Measurements from ENCODE around the gene RAPGEF1. TPM values are rescaled to one million over a fixed set of nuclear protein-coding genes. Genes with fewer than 3 reads are reported as not detected.

RAPGEF1 gene
- total and polyA plus RNA-seq, 2 experiments from 2014 or later, result 26.2 to 29.7 TPM

DNA sequence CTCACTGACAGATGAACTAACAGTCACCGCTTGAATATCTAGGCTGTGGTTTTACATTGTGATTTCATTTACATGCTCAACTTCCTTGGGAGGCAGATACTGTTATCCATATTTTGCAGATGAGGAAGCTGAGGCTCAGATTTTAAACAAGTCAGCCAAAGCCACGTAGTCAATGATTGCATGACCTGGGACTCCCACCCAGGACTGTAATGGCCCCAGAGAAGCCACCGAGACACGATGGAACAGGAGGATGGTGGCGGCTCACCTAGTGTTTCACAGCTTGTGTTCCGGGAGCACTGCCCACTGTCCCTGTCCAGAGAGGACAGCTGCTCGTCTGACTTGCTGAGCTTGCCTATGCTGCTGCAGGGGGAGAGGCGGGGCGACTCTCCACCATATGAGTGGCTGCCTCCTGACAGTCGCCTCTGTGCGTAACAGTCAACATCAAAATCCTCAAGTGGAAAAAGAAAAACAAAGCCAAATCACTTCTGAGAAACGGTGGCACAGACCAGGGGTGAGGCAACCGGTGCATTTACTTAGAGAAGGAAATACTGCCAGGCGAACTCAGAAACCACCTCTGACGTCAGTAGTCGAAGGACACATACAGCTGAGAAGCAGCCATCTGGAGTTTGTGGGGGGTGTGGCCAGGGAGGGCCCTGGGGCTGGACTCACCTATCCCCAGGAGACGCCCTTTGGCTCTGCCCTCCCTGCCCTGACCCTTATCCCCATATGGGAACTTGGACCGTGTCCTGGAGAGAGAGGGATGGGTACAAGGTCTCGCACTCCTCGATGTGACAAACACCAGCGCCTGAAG lies 112.0 kb downstream of the RAPGEF1 start:
- H3K4me3 ChIP-seq, result no peak overlapping the region
- H3K4me1 ChIP-seq (ENCODE audit: insufficient read depth), result no peaks in the 10 kb centered on the region
- 93% methylated on average over 20 of the region's 21 CpGs for WGBS (ENCODE audit: low lambda C conversion rate, missing lambda C conversion rate)
- H3K36me3 ChIP-seq (replicated peaks; ENCODE audit: insufficient read depth, low read depth), result no peaks in the 10 kb centered on the region
- no peak overlapping the region for H3K27ac ChIP-seq
- H3K9me2 ChIP-seq (replicated peaks; ENCODE audit: insufficient read depth), result no peaks in the 10 kb centered on the region
- no peak overlapping the region for H2AFZ ChIP-seq
- no peaks in the 10 kb centered on the region for H3K9me3 ChIP-seq (ENCODE audit: low read depth)
- peaks cover 5% of the 10 kb centered on the region for H3K79me2 ChIP-seq
- TF ChIP-seq EZH2phosphoT487 (IDR thresholded peaks at IDR 0.05; ENCODE audit: low read depth, severe bottlenecking, unreplicated experiment), result no peak
- TF ChIP-seq EZH2 (IDR thresholded peaks at IDR 0.05; ENCODE audit: borderline replicate concordance), result no peak
- TF ChIP-seq, protein P1, sequence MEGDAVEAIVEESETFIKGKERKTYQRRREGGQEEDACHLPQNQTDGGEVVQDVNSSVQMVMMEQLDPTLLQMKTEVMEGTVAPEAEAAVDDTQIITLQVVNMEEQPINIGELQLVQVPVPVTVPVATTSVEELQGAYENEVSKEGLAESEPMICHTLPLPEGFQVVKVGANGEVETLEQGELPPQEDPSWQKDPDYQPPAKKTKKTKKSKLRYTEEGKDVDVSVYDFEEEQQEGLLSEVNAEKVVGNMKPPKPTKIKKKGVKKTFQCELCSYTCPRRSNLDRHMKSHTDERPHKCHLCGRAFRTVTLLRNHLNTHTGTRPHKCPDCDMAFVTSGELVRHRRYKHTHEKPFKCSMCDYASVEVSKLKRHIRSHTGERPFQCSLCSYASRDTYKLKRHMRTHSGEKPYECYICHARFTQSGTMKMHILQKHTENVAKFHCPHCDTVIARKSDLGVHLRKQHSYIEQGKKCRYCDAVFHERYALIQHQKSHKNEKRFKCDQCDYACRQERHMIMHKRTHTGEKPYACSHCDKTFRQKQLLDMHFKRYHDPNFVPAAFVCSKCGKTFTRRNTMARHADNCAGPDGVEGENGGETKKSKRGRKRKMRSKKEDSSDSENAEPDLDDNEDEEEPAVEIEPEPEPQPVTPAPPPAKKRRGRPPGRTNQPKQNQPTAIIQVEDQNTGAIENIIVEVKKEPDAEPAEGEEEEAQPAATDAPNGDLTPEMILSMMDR (IDR thresholded peaks at IDR 0.05; ENCODE audit: poor library complexity), result no peak
- no peaks in the 10 kb centered on the region for H4K20me1 ChIP-seq (ENCODE audit: insufficient read depth, poor library complexity, severe bottlenecking)
- H3K27me3 ChIP-seq, result no peaks in the 10 kb centered on the region
- no peak overlapping the region for H3K4me2 ChIP-seq
- no peak for DNase-seq (ENCODE audit: low spot score)

DNA sequence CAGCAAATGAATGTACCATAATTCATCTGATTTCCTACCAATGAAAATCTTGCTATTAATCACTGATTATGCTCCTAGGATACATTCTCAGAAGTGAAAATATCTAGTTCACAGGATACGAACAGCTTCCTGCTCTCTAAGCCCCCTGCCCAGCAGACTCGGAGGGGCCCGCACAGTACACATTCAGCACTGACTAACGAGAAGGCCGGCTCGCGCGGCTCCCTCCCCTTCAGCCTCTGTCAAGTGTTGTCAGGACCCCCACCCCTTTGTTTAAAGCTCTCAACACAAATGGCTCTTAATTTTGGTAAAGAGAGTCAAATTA lies 112.6 kb downstream of the RAPGEF1 start:
- no peaks in the 10 kb centered on the region for H3K36me3 ChIP-seq (replicated peaks; ENCODE audit: insufficient read depth, low read depth)
- 93% methylated on average over 8 of the region's 8 CpGs for WGBS (ENCODE audit: low lambda C conversion rate, missing lambda C conversion rate)
- H3K4me1 ChIP-seq (ENCODE audit: insufficient read depth), result no peaks in the 10 kb centered on the region

DNA sequence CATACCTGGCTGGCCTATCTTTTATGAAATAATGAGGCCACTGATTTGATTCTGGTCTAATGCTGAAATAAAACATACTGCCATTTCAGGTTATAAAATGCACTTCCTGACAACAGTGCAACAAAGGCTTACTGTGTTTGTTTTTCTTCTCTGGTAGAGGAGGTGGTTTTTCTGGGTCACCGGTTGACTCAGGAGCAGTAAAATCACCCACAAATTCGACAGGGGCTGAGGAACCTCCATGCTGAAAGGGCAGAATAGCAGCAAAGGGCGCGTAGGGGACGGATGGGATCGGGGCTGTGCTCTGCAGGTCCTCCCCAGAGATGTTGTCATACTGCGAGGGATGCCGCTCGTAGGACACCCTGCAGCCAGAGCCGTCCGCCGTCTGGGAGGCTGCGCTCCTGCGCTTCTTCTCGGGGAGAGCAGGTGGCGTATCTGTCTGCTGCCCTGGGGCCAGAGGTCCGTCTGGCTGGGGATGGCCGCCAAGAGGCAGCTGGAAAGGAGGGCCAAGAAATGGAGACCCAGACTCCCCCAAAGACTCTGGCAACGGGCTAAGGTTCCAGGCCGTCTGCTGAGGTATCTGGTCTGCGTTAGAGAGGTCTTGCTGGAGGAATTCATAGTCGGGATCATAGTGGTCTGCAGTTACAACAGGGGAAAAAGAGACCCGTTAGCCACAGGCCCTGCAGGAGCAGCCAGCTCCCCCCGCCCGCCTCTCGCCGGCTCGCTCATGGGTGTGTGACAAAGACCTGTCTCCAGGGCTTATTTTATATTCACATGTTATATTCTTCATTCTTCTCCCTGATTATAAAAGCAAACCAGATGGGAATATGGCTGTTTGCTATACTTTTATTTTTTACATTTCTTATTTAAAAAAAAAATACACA lies 113.8 kb downstream of the RAPGEF1 start:
- no peak overlapping the region for H3K4me3 ChIP-seq
- H3K9me2 ChIP-seq (replicated peaks; ENCODE audit: insufficient read depth), result no peaks in the 10 kb centered on the region
- H3K27me3 ChIP-seq, result no peaks in the 10 kb centered on the region
- no peaks in the 10 kb centered on the region for H3K4me1 ChIP-seq (ENCODE audit: insufficient read depth)
- H3K79me2 ChIP-seq, result no peaks in the 10 kb centered on the region
- no peak for DNase-seq (ENCODE audit: low spot score)
- 87% methylated on average over 28 of the region's 28 CpGs for WGBS (ENCODE audit: low lambda C conversion rate, missing lambda C conversion rate)
- no peak overlapping the region for H2AFZ ChIP-seq
- no peaks in the 10 kb centered on the region for H4K20me1 ChIP-seq (ENCODE audit: insufficient read depth, poor library complexity, severe bottlenecking)
- H3K4me2 ChIP-seq, result no peak overlapping the region
- TF ChIP-seq EZH2 (IDR thresholded peaks at IDR 0.05; ENCODE audit: borderline replicate concordance), result no peak
- TF ChIP-seq, protein P1 (IDR thresholded peaks at IDR 0.05; ENCODE audit: poor library complexity), result no peak
- TF ChIP-seq EZH2phosphoT487 (IDR thresholded peaks at IDR 0.05; ENCODE audit: low read depth, severe bottlenecking, unreplicated experiment), result no peak
- H3K36me3 ChIP-seq (replicated peaks; ENCODE audit: insufficient read depth, low read depth), result no peaks in the 10 kb centered on the region
- H3K9me3 ChIP-seq (ENCODE audit: low read depth), result no peaks in the 10 kb centered on the region
- no peak overlapping the region for H3K27ac ChIP-seq

More for the DNA sequence above, 112.6 kb downstream of the RAPGEF1 start:
- Histone ChIP-seq H3K9me3 (ENCODE audit: low read depth) (no peaks in the 10 kb centered on the region), H4K20me1 (ENCODE audit: insufficient read depth, poor library complexity, severe bottlenecking) (no peaks in the 10 kb centered on the region), H3K27ac (no peak overlapping the region), H3K9me2 (replicated peaks; ENCODE audit: insufficient read depth) (no peaks in the 10 kb centered on the region), H3K4me3 (no peak overlapping the region), H2AFZ (no peak overlapping the region), H3K4me2 (no peak overlapping the region), H3K79me2 (peaks cover 5% of the 10 kb centered on the region), H3K27me3 (no peaks in the 10 kb centered on the region)
- no peak for DNase-seq (ENCODE audit: low spot score)
- TF ChIP-seq EZH2phosphoT487 (IDR thresholded peaks at IDR 0.05; ENCODE audit: low read depth, severe bottlenecking, unreplicated experiment) (no peak), EZH2 (IDR thresholded peaks at IDR 0.05; ENCODE audit: borderline replicate concordance) (no peak)
- TF ChIP-seq, protein P1 (IDR thresholded peaks at IDR 0.05; ENCODE audit: poor library complexity), result no peak

All from hepatocyte (in vitro differentiated cells).